ENCODE measurements around the gene RNF6. TPM values are rescaled to one million over a fixed set of nuclear protein-coding genes. Genes with fewer than 3 reads are reported as not detected.

Gene RNF6
- total and polyA plus RNA-seq, 2 donors = 29.9 to 40.7 TPM

- H3K9me3 ChIP-seq (ENCODE audit: control insufficient read depth in 2 of 2, insufficient read depth in 1 of 2, low read length in 1 of 2) = no peaks in the 10 kb centered on the region
- H3K4me1 ChIP-seq (ENCODE audit: control insufficient read depth in 2 of 2, insufficient read depth in 2 of 2, low read length in 2 of 2) = peaks cover 3 to 5% of the 10 kb centered on the region in 2 donors
- peaks cover 32 to 57% of the 10 kb centered on the region in 2 donors for H3K36me3 ChIP-seq (ENCODE audit: control insufficient read depth in 2 of 2, insufficient read depth in 2 of 2, low read length in 1 of 2)
- 97% methylated on average over 2 of the region's 2 CpGs for WGBS
- no peak overlapping the region for H3K4me3 ChIP-seq (ENCODE audit: low read length in 2 of 2)
- H3K27me3 ChIP-seq (ENCODE audit: control insufficient read depth in 2 of 2, insufficient read depth in 1 of 2, low read length in 1 of 2) = no peaks in the 10 kb centered on the region
- no peak for DNase-seq (ENCODE audit: low read depth in 6 of 9, low spot score in 9 of 9)
- H3K27ac ChIP-seq (ENCODE audit: low read depth in 1 of 2, low read length in 1 of 2) = no peak overlapping the region
Measured at GRCh38 chr13:26216042-26216441, 6.1 kb downstream of the RNF6 start.

- H3K36me3 ChIP-seq (ENCODE audit: control insufficient read depth in 2 of 2, insufficient read depth in 2 of 2, low read length in 1 of 2) = peaks cover 34 to 67% of the 10 kb centered on the region in 2 donors
Measured at GRCh38 chr13:26213982-26214381, 8.1 kb downstream of the RNF6 start.

GRCh38 chr13:26213345-26213744 lies 8.8 kb downstream of the RNF6 start:
- Histone ChIP-seq H3K27ac (ENCODE audit: low read depth in 1 of 2, low read length in 1 of 2) (no peak overlapping the region), H3K4me1 (ENCODE audit: control insufficient read depth in 2 of 2, insufficient read depth in 2 of 2, low read length in 2 of 2) (no peaks in the 10 kb centered on the region), H3K9me3 (ENCODE audit: control insufficient read depth in 2 of 2, insufficient read depth in 1 of 2, low read length in 1 of 2) (no peaks in the 10 kb centered on the region), H3K27me3 (ENCODE audit: control insufficient read depth in 2 of 2, insufficient read depth in 1 of 2, low read length in 1 of 2) (no peaks in the 10 kb centered on the region), H3K36me3 (ENCODE audit: control insufficient read depth in 2 of 2, insufficient read depth in 2 of 2, low read length in 1 of 2) (peaks cover 35 to 70% of the 10 kb centered on the region in 2 donors), H3K4me3 (ENCODE audit: low read length in 2 of 2) (no peak overlapping the region)
- 97% methylated on average over 1 of the region's 1 CpG for WGBS
- DNase-seq (ENCODE audit: low read depth in 6 of 9, low spot score in 9 of 9) = no peak

More at GRCh38 chr13:26213982-26214381, 8.1 kb downstream of the RNF6 start:
- Histone ChIP-seq H3K9me3 (ENCODE audit: control insufficient read depth in 2 of 2, insufficient read depth in 1 of 2, low read length in 1 of 2) (no peaks in the 10 kb centered on the region), H3K4me1 (ENCODE audit: control insufficient read depth in 2 of 2, insufficient read depth in 2 of 2, low read length in 2 of 2) (no peaks in the 10 kb centered on the region), H3K27me3 (ENCODE audit: control insufficient read depth in 2 of 2, insufficient read depth in 1 of 2, low read length in 1 of 2) (no peaks in the 10 kb centered on the region), H3K4me3 (ENCODE audit: low read length in 2 of 2) (no peak overlapping the region), H3K27ac (ENCODE audit: low read depth in 1 of 2, low read length in 1 of 2) (no peak overlapping the region)
- DNase-seq (ENCODE audit: low read depth in 6 of 9, low spot score in 9 of 9) = no peak
- 98% methylated on average over 6 of the region's 6 CpGs for WGBS

GRCh38 chr13:26208287-26208686 lies 13.8 kb downstream of the RNF6 start:
- WGBS = 97% methylated on average over 1 of the region's 1 CpG
- Histone ChIP-seq H3K27me3 (ENCODE audit: control insufficient read depth in 2 of 2, insufficient read depth in 1 of 2, low read length in 1 of 2) (no peaks in the 10 kb centered on the region), H3K36me3 (ENCODE audit: control insufficient read depth in 2 of 2, insufficient read depth in 2 of 2, low read length in 1 of 2) (peaks cover 16 to 46% of the 10 kb centered on the region in 2 donors), H3K4me1 (ENCODE audit: control insufficient read depth in 2 of 2, insufficient read depth in 2 of 2, low read length in 2 of 2) (no peaks in the 10 kb centered on the region), H3K4me3 (ENCODE audit: low read length in 2 of 2) (no peak overlapping the region), H3K9me3 (ENCODE audit: control insufficient read depth in 2 of 2, insufficient read depth in 1 of 2, low read length in 1 of 2) (no peaks in the 10 kb centered on the region), H3K27ac (ENCODE audit: low read depth in 1 of 2, low read length in 1 of 2) (no peak overlapping the region)
- DNase-seq (ENCODE audit: low read depth in 6 of 9, low spot score in 9 of 9) = no peak

DNA sequence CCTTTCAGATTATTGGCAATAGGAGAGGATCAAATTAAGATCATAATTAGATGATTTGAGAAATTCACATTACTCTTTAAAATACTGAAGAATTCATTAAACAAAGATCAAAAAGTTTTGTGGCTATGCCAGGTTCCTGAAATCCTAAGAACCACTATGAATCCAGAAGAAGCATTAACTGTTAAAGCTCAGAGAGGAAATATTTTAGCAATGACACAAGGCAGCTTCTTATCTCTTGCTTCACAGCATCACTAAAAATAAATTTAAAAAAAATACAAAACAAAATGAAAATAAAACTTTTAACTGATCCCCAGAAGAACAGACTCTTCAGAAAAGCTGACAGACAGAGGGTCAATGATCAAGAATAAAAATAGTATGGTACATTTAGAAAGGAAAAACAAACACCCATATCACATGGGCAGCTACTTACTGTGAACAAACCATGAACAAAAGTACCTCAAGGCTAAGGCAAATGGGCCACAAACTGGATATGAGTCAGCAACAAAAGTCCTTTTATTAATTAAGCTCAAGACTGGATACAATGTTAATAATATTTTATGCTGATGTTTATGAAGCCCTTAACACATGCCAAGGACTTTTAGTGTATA lies 19.6 kb downstream of the RNF6 start:
- H3K27ac ChIP-seq (ENCODE audit: low read depth in 1 of 2, low read length in 1 of 2) = no peak overlapping the region

DNA sequence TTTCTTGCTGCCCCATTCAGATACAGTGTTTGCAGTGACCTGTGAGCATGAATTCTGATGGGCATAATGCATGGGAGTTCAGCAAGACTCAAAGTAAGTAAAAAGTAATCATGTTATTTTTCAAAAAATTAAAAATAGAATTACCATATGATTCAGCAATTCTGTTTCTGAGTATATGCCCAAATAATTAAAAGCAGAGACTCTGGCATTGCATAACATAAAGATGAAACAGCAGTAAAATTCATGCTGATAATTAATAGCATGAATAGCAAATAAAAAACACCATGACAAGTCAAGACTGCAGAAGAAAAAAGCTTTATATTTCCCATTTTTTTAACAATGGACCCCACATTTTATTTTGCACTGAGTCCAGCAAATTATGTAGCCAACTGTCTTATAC lies 21.3 kb downstream of the RNF6 start:
- Histone ChIP-seq H3K27ac (ENCODE audit: low read depth in 1 of 2, low read length in 1 of 2) (no peak overlapping the region), H3K4me3 (ENCODE audit: low read length in 2 of 2) (no peak overlapping the region), H3K9me3 (ENCODE audit: control insufficient read depth in 2 of 2, insufficient read depth in 1 of 2, low read length in 1 of 2) (peaks cover 0 to 4% of the 10 kb centered on the region in 2 donors), H3K4me1 (ENCODE audit: control insufficient read depth in 2 of 2, insufficient read depth in 2 of 2, low read length in 2 of 2) (no peaks in the 10 kb centered on the region), H3K36me3 (ENCODE audit: control insufficient read depth in 2 of 2, insufficient read depth in 2 of 2, low read length in 1 of 2) (peaks cover 0 to 3% of the 10 kb centered on the region in 2 donors), H3K27me3 (ENCODE audit: control insufficient read depth in 2 of 2, insufficient read depth in 1 of 2, low read length in 1 of 2) (no peaks in the 10 kb centered on the region)
- no peak for DNase-seq (ENCODE audit: low read depth in 6 of 9, low spot score in 9 of 9)

More for the DNA sequence above, 19.6 kb downstream of the RNF6 start:
- Histone ChIP-seq H3K36me3 (ENCODE audit: control insufficient read depth in 2 of 2, insufficient read depth in 2 of 2, low read length in 1 of 2) (peaks cover 3 to 7% of the 10 kb centered on the region in 2 donors), H3K9me3 (ENCODE audit: control insufficient read depth in 2 of 2, insufficient read depth in 1 of 2, low read length in 1 of 2) (no peaks in the 10 kb centered on the region), H3K4me3 (ENCODE audit: low read length in 2 of 2) (no peak overlapping the region), H3K4me1 (ENCODE audit: control insufficient read depth in 2 of 2, insufficient read depth in 2 of 2, low read length in 2 of 2) (no peaks in the 10 kb centered on the region), H3K27me3 (ENCODE audit: control insufficient read depth in 2 of 2, insufficient read depth in 1 of 2, low read length in 1 of 2) (no peaks in the 10 kb centered on the region)
- no peak for DNase-seq (ENCODE audit: low read depth in 6 of 9, low spot score in 9 of 9)

DNA sequence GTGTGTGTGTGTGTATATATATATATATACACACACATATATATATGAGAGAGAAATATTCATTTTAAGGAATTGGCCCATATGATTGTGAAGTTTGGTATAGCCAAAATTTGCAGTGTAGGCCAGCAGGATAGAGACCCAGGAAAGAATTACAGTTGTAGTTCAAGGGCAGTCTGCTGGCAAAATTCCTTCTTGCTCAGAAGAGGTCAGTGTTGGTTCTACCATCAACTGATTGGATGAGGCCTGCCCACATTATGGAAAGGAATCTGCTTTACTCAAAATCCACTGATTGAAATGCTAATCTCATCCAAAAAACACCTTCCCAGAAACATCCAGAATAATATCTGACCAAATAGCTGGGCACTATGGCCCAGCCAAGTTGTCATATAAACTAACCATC lies 24.0 kb downstream of the RNF6 start:
- Histone ChIP-seq H3K36me3 (ENCODE audit: control insufficient read depth in 2 of 2, insufficient read depth in 2 of 2, low read length in 1 of 2) (peaks cover 0 to 2% of the 10 kb centered on the region in 2 donors), H3K9me3 (ENCODE audit: control insufficient read depth in 2 of 2, insufficient read depth in 1 of 2, low read length in 1 of 2) (peaks cover 0 to 6% of the 10 kb centered on the region in 2 donors), H3K4me3 (ENCODE audit: low read length in 2 of 2) (no peak overlapping the region), H3K27me3 (ENCODE audit: control insufficient read depth in 2 of 2, insufficient read depth in 1 of 2, low read length in 1 of 2) (no peaks in the 10 kb centered on the region), H3K4me1 (ENCODE audit: control insufficient read depth in 2 of 2, insufficient read depth in 2 of 2, low read length in 2 of 2) (no peaks in the 10 kb centered on the region), H3K27ac (ENCODE audit: low read depth in 1 of 2, low read length in 1 of 2) (no peak overlapping the region)
- DNase-seq (ENCODE audit: low read depth in 6 of 9, low spot score in 9 of 9) = no peak

DNA sequence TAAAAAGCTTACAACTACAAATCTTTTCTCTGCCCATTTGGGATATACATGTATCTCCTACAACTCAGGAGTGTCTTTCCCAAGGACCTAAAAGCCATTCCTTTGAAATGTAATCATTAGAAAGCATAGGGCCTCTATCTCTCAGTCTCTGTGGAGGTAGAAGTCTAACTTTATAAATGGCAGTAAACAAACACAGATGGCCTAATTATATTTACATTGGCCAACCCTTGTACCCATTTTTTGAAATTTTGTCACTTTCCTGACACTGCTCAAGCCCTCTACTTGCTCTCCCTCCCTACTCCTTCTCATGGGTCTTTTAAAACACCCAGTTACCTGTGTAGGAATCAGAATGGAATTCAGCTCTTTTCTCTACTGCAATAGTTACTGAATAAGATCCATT lies 24.8 kb downstream of the RNF6 start:
- no peak overlapping the region for H3K4me3 ChIP-seq (ENCODE audit: low read length in 2 of 2)
- no peak for DNase-seq (ENCODE audit: low read depth in 6 of 9, low spot score in 9 of 9)
- H3K27me3 ChIP-seq (ENCODE audit: control insufficient read depth in 2 of 2, insufficient read depth in 1 of 2, low read length in 1 of 2) = no peaks in the 10 kb centered on the region
- peaks cover 0 to 6% of the 10 kb centered on the region in 2 donors for H3K9me3 ChIP-seq (ENCODE audit: control insufficient read depth in 2 of 2, insufficient read depth in 1 of 2, low read length in 1 of 2)
- H3K4me1 ChIP-seq (ENCODE audit: control insufficient read depth in 2 of 2, insufficient read depth in 2 of 2, low read length in 2 of 2) = no peaks in the 10 kb centered on the region
- H3K36me3 ChIP-seq (ENCODE audit: control insufficient read depth in 2 of 2, insufficient read depth in 2 of 2, low read length in 1 of 2) = no peaks in the 10 kb centered on the region
- no peak overlapping the region for H3K27ac ChIP-seq (ENCODE audit: low read depth in 1 of 2, low read length in 1 of 2)

DNA sequence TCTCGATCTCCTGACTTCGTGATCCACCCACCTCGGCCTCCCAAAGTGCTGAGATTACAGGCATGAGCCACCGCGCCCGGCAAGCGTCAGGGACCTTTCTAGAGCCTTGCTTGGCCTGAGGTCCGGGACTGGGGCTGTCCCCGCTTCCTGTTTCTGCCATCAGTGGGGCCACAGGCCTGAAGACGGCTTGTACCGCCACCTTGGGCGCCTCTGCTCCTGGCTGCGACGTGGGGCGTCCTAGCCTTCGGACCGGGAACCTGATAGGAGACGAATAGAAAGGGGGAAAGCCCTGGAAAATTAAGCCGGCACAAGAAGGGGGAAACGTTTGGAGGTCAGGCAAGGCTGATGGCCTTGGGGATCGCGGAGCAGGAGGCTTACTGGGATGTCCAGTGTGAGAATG lies 35.1 kb downstream of the RNF6 start:
- Histone ChIP-seq H3K36me3 (ENCODE audit: control insufficient read depth in 2 of 2, insufficient read depth in 2 of 2, low read length in 1 of 2) (no peaks in the 10 kb centered on the region), H3K9me3 (ENCODE audit: control insufficient read depth in 2 of 2, insufficient read depth in 1 of 2, low read length in 1 of 2) (peaks cover 0 to 5% of the 10 kb centered on the region in 2 donors), H3K27ac (ENCODE audit: low read depth in 1 of 2, low read length in 1 of 2) (no peak overlapping the region), H3K4me3 (ENCODE audit: low read length in 2 of 2) (peak overlapping the region; percentile 69 to 72), H3K27me3 (ENCODE audit: control insufficient read depth in 2 of 2, insufficient read depth in 1 of 2, low read length in 1 of 2) (no peaks in the 10 kb centered on the region), H3K4me1 (ENCODE audit: control insufficient read depth in 2 of 2, insufficient read depth in 2 of 2, low read length in 2 of 2) (peaks cover 0 to 10% of the 10 kb centered on the region in 2 donors)
- WGBS = 61% methylated on average over 22 of the region's 22 CpGs
- peak in 1 of 9 donors; percentile 7 for DNase-seq (ENCODE audit: low read depth in 6 of 9, low spot score in 9 of 9)
